HepG2 (cell line): ENCODE data around the gene PSRC1. TPM values are rescaled to one million over a fixed set of nuclear protein-coding genes. Genes with fewer than 3 reads are reported as not detected.

Source experiments
- CHD4 ChIP-seq: fragments of 200-600 bp; sonication (generic); IDR thresholded peaks from 2 replicates; pipeline ENCODE4 v1.7.0; 2017; ENCODE audit warnings: mild to moderate bottlenecking, low read length, borderline replicate concordance
- DNMT1 ChIP-seq: sonication (generic); formaldehyde crosslinking; IDR thresholded peaks from 2 replicates; pipeline ENCODE4 v1.5.1; 2020; ENCODE audit warnings: mild to moderate bottlenecking, missing genetic modification reagents
- NFRKB ChIP-seq: fragments of 450-650 bp; IDR thresholded peaks from 2 replicates; pipeline ENCODE4 v1.6.1; 2017
- PAX8 ChIP-seq: sonication (generic); formaldehyde crosslinking; IDR thresholded peaks from 2 replicates; pipeline ENCODE4 v1.8.0; 2022; ENCODE audit warnings: mild to moderate bottlenecking, missing genetic modification reagents, borderline replicate concordance
- POLR2AphosphoS2 ChIP-seq: IDR thresholded peaks from 2 replicates; pipeline ENCODE4 v1.6.1; 2011; ENCODE audit warnings: low read depth, low read length, improper control_type of control experiment
- SOX6 ChIP-seq, 2 experiments: fragments of 450-650 bp in 1 of 2; sonication (generic) in 1 of 2; formaldehyde crosslinking in 1 of 2; IDR thresholded peaks; 2 replicates each; pipeline versions ENCODE4 v1.4.0 to v1.6.1; 2017 to 2020; ENCODE audit warnings: antibody characterized with exemption in 1 of 2, mild to moderate bottlenecking in 1 of 2, missing genetic modification reagents in 1 of 2
- TCF7 ChIP-seq: sonication (generic); IDR thresholded peaks from 2 replicates; pipeline ENCODE4 v1.6.1; 2016; ENCODE audit warnings: antibody characterized with exemption, low read depth
- THYN1 ChIP-seq: sonication (generic); formaldehyde crosslinking; IDR thresholded peaks from 2 replicates; pipeline ENCODE4 v1.8.1; 2023; ENCODE audit warnings: low read depth, mild to moderate bottlenecking, moderate library complexity, missing genetic modification reagents, borderline replicate concordance
- ZEB1 ChIP-seq: IDR thresholded peaks from 2 replicates; pipeline ENCODE4 v1.6.1; 2012; ENCODE audit warnings: mild to moderate bottlenecking, low read depth, inconsistent platforms; ENCODE audit not compliant: insufficient replicate concordance
- ZNF121 ChIP-seq: sonication (generic); formaldehyde crosslinking; IDR thresholded peaks from 2 replicates; pipeline ENCODE4 v1.5.0; 2020; ENCODE audit warnings: mild to moderate bottlenecking, missing genetic modification reagents
- ZNF253 ChIP-seq: sonication (generic); formaldehyde crosslinking; IDR thresholded peaks from 2 replicates; pipeline ENCODE4 v1.8.0; 2022; ENCODE audit warnings: mild to moderate bottlenecking, missing genetic modification reagents, borderline replicate concordance
- ZNF34 ChIP-seq: sonication (generic); formaldehyde crosslinking; IDR thresholded peaks from 2 replicates; pipeline ENCODE4 v1.4.0; 2020; ENCODE audit warnings: mild to moderate bottlenecking, missing genetic modification reagents, borderline replicate concordance
- ZSCAN22 ChIP-seq: sonication (generic); formaldehyde crosslinking; IDR thresholded peaks from 2 replicates; pipeline ENCODE4 v1.4.0; 2020; ENCODE audit warnings: mild to moderate bottlenecking, missing genetic modification reagents
- ZSCAN30 ChIP-seq: sonication (generic); formaldehyde crosslinking; IDR thresholded peaks from 2 replicates; pipeline ENCODE4 v1.5.0; 2020; ENCODE audit warnings: mild to moderate bottlenecking, missing genetic modification reagents
- polyA plus RNA-seq, 8 experiments: library from polyadenylated mRNA; depleted of rRNA in 3 of 8; stranded (reverse) in 7 of 8; unstranded in 1 of 8; fragments of >200 nt; fragmentation: Illumina TruSeq in 4 of 8; extraction: Trizol in 4 of 8; gene quantifications; 2 replicates each; pipeline versions ENCODE4 v1.2.1 to v1.2.3, GENCODE V29; 2011 to 2016; ENCODE audit warnings: low read depth in 4 of 8, missing spikeins in 1 of 8, mixed read lengths in 1 of 8; ENCODE audit not compliant: insufficient read depth in 1 of 8
- total RNA-seq, 5 experiments: library from RNA; depleted of rRNA; stranded (reverse); fragments of >200 nt; fragmentation: Illumina TruSeq; extraction: Trizol; gene quantifications; 2 replicates each; pipeline ENCODE4 v1.2.3, GENCODE V29; 2016; ENCODE audit warnings: low read depth in 1 of 5
- TF ChIP-seq, protein P1 (sequence below): sonication (generic); formaldehyde crosslinking; IDR thresholded peaks from 2 replicates; pipeline ENCODE4 v1.4.0; 2020; ENCODE audit warnings: missing genetic modification reagents, borderline replicate concordance
- TF ChIP-seq, protein P2 (sequence below): IDR thresholded peaks from 2 replicates; pipeline ENCODE4 v1.6.1; 2018; ENCODE audit warnings: missing genetic modification reagents
- TF ChIP-seq, protein P3 (sequence below): sonication (generic); formaldehyde crosslinking; IDR thresholded peaks from 2 replicates; pipeline ENCODE4 v1.4.0; 2020; ENCODE audit warnings: missing genetic modification reagents
- TF ChIP-seq, protein P4 (sequence below): IDR thresholded peaks from 2 replicates; pipeline ENCODE4 v1.6.1; 2016; ENCODE audit warnings: control low read depth
- TF ChIP-seq, protein P5 (sequence below): sonication (generic); formaldehyde crosslinking; conservative IDR thresholded peaks from 2 replicates; pipeline ENCODE4 v1.8.1; 2023; ENCODE audit warnings: missing genetic modification reagents
- TF ChIP-seq, protein P6 (sequence below): sonication (generic); formaldehyde crosslinking; IDR thresholded peaks from 2 replicates; pipeline ENCODE4 v1.8.1; 2023; ENCODE audit warnings: missing genetic modification reagents, mild to moderate bottlenecking, borderline replicate concordance

Gene PSRC1
- total and polyA plus RNA-seq, 2 of the 13 experiments (the other 11 are each of a cell fraction or from before 2014, with no cell fraction given): 28.6 to 30.3 TPM

DNA sequence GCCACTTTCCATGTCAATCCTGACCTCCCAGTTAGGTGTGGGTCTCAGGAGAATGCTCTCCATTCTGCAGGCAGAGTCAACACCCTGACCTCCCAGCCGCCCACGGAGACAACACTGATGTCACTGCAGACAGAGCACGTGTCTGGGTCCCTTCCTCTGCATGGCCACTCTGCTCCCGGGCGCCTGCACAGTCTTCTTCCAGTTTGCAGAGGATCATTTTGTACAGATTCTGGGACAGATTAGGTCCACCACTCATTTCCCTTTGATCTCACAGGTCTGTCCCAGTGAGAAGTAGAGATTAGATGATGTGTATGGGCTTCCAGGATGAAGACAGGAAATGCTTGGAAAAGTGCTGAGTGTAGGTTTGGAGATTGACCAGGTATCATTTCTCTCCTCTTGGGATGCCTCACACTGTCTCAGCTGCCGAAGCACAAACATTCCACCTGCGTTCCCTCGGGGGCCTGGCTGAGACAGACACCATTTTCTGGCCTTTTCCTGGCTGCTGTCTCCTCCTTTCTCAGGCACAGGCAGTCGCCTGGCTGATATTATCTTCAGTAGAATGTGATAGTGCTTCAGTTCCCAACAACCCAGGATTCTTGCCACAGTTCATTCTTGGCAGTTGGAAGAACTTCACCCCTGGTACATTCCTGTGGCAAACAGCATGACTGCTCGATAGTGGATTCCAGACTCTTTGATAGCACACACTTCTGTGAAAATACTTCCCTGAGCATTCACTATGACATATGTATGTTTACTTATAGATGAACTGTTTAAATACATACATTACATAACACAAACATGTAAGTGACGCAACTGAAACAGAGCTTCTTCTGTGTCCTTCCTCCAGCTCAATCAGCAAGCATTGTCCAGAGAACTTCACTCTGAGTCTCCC, 16.0 kb upstream of the PSRC1 start (continued):
- TF ChIP-seq, protein P1, sequence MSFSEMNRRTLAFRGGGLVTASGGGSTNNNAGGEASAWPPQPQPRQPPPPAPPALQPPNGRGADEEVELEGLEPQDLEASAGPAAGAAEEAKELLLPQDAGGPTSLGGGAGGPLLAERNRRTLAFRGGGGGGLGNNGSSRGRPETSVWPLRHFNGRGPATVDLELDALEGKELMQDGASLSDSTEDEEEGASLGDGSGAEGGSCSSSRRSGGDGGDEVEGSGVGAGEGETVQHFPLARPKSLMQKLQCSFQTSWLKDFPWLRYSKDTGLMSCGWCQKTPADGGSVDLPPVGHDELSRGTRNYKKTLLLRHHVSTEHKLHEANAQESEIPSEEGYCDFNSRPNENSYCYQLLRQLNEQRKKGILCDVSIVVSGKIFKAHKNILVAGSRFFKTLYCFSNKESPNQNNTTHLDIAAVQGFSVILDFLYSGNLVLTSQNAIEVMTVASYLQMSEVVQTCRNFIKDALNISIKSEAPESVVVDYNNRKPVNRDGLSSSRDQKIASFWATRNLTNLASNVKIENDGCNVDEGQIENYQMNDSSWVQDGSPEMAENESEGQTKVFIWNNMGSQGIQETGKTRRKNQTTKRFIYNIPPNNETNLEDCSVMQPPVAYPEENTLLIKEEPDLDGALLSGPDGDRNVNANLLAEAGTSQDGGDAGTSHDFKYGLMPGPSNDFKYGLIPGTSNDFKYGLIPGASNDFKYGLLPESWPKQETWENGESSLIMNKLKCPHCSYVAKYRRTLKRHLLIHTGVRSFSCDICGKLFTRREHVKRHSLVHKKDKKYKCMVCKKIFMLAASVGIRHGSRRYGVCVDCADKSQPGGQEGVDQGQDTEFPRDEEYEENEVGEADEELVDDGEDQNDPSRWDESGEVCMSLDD (CRISPR knock-in tag): no peak
- TF ChIP-seq DNMT1 (CRISPR knock-in tag) (no peak), ZNF253 (CRISPR knock-in tag) (peak; percentile 77; the same call in 1 of the 2 replicates), CHD4 (no peak), NFRKB (no peak), POLR2AphosphoS2 (no peak), ZNF121 (CRISPR knock-in tag) (peak; percentile 67), ZSCAN22 (CRISPR knock-in tag) (0 out of 2 replicates have a peak, but pooled peaks have one; percentile 27), PAX8 (CRISPR knock-in tag) (0 out of 2 replicates have a peak, but pooled peaks have one; percentile 32), SOX6 (IDR thresholded peaks at IDR 0.05) (no peak), SOX6 (CRISPR knock-in tag; IDR thresholded peaks at IDR 0.05) (peak; percentile 96), THYN1 (no peak), ZNF34 (no peak), ZSCAN30 (CRISPR knock-in tag) (no peak), ZEB1 (no peak), TCF7 (peak; percentile 60)
- TF ChIP-seq, protein P2, sequence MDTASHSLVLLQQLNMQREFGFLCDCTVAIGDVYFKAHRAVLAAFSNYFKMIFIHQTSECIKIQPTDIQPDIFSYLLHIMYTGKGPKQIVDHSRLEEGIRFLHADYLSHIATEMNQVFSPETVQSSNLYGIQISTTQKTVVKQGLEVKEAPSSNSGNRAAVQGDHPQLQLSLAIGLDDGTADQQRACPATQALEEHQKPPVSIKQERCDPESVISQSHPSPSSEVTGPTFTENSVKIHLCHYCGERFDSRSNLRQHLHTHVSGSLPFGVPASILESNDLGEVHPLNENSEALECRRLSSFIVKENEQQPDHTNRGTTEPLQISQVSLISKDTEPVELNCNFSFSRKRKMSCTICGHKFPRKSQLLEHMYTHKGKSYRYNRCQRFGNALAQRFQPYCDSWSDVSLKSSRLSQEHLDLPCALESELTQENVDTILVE (CRISPR knock-in tag): no peak
- TF ChIP-seq, protein P3, sequence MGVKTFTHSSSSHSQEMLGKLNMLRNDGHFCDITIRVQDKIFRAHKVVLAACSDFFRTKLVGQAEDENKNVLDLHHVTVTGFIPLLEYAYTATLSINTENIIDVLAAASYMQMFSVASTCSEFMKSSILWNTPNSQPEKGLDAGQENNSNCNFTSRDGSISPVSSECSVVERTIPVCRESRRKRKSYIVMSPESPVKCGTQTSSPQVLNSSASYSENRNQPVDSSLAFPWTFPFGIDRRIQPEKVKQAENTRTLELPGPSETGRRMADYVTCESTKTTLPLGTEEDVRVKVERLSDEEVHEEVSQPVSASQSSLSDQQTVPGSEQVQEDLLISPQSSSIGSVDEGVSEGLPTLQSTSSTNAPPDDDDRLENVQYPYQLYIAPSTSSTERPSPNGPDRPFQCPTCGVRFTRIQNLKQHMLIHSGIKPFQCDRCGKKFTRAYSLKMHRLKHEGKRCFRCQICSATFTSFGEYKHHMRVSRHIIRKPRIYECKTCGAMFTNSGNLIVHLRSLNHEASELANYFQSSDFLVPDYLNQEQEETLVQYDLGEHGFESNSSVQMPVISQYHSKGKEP (CRISPR knock-in tag): no peak
- TF ChIP-seq, protein P4, sequence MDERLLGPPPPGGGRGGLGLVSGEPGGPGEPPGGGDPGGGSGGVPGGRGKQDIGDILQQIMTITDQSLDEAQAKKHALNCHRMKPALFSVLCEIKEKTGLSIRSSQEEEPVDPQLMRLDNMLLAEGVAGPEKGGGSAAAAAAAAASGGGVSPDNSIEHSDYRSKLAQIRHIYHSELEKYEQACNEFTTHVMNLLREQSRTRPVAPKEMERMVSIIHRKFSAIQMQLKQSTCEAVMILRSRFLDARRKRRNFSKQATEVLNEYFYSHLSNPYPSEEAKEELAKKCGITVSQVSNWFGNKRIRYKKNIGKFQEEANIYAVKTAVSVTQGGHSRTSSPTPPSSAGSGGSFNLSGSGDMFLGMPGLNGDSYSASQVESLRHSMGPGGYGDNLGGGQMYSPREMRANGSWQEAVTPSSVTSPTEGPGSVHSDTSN: no peak
- TF ChIP-seq, protein P5, sequence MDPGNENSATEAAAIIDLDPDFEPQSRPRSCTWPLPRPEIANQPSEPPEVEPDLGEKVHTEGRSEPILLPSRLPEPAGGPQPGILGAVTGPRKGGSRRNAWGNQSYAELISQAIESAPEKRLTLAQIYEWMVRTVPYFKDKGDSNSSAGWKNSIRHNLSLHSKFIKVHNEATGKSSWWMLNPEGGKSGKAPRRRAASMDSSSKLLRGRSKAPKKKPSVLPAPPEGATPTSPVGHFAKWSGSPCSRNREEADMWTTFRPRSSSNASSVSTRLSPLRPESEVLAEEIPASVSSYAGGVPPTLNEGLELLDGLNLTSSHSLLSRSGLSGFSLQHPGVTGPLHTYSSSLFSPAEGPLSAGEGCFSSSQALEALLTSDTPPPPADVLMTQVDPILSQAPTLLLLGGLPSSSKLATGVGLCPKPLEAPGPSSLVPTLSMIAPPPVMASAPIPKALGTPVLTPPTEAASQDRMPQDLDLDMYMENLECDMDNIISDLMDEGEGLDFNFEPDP: 0 out of 2 replicates have a peak, but pooled peaks have one; percentile 74
- TF ChIP-seq, protein P6, sequence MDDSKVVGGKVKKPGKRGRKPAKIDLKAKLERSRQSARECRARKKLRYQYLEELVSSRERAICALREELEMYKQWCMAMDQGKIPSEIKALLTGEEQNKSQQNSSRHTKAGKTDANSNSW (CRISPR knock-in tag): no peak
